ENCODE results near the gene TBX10.
"Not testable (repeated sequence)": the region's sequence is repeated elsewhere in the genome, so short reads cannot be mapped to it uniquely, and the experiment has no call there.

The TBX10 gene

DNA sequence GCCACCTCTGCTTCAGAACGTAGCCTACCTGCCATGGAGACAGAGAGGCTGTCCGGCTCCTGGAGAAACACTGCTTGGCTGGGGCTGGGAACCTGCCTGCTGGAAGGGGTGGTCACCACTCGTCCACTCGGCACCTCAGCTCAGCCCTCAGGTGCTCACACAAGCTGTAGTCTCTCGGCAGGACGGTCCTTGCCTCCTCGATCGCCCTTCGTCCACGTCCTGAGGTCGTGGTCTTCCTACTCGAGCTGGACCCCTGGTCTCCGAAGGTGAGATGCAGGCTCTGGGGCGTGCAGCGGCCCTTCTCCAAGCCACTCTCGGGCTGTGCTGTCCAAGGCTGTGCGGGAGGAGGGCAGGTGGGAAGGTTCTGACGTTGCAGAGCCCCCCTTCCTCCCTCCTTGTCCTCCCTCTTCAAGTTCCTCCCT lies at the start of gene TBX10:
Gene TBX10, minus strand, starts transcription at position 326 of the 422 bp plus-strand sequence. Its CDS starts 291 bp downstream, at position 35.
- DNase-seq = no peak

DNA sequence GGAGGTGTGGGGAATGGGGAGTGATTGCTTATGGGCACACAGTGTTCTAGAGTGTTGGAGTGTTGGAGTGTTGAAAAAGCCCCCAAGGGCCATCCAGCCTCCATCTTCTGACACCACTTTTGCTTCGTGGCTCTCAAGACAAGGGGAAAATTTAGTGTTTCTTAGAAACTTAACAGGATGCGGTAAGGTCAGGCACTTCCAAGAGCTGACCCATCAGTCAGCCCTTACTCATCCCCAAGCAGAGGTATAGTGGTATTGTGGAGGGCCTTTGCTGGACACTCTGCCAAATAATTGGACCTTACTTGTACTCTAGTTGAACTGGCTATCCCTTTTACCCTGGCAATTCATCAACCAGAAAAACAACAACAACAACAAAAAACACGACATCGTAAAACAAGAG lies 49.6 kb upstream of the TBX10 start:
- DNase-seq = no peak

DNA sequence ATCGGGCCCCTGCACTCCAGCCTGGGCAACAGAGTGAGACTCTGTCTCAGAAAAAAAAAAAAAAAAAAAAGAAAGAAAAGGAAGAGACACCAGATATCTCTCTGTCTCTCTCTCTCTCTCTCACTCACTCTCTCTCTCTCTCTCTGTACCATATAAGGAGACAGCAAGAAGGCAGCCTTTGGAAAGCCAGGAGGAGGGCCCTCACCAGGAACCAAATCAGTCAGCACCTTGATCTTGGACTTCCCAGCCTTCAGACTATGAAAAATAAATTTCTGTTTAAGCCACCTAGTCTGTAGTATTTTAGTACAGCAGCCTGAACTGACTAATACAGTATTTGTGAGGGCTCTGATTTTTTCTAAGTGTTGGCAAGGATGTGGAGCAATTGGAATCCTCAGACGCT lies 48.4 kb upstream of the TBX10 start:
- no peak for DNase-seq

DNA sequence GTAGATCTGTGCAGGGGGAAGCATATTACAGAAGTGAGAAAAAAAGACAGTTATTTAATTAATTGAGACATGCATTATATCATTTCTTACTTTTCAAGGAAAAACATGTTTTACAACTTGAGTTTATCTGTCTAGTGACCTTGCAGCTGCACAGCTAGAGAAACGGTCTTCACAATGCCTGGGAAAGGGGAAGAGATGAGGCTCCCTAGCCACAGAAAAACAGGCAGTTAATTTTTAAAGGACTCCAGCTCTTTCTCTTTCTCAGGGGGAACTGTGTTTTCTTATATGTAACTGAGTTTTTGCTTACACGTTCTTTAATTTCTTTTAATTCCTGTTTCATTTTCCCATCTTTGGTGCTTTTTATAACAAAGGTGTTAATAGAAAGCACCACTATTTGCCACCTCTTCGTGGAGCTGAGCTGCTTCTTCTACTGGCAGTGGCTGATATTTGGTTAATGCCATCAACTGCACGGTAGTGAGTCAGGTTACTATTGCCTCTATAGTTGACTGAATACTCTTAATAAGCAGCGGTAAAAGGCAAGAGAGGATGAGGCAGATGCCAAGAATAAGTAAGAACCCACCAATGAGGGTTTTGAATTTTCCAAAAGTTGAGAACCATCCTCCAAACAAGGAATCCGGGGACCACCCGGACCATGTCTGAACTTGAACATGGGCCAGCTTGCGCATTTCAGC lies 46.2 kb upstream of the TBX10 start:
- not testable (repeated sequence) for DNase-seq

DNA sequence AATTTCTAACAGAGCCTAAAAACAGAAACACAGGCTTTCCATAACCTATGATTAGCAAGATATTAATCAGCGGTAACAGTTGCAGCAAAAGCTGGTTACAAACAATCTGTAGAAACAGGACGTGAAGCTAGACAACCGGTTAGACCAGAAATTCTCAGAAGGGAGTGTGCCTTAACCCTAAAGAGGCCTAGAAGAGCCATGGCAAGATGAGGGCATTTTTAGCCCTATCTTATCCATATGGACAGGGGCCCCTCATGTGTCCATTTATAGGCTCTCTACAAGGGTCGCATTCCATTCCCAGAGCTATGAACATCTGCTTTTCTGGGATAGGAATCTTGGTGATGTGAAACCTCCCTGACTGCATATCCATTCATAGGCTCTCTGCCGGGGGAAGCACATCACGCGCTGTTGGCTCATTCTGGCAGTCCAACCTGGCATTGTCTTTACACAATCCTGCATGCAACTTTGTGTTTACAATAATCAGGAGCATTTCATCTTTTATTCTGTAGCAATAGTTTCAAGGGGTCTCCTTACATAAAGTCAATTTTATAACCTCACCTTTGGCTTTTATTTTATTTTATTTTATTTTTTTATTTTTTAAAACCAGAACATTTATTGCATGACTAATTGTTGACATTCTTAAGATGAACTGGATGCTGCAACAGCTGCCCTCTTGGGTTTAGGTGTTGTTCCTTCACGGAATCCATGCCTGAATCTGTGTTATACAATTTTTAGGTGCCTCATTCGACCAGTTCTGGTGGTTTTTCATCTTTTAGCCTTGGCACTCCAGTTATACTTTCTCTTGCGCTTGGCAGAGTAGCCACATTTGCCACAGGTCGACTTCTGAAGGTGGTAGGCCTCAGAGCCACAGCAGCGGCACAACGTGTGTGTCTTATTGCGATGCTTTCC lies 42.8 kb upstream of the TBX10 start:
- DNase-seq = not testable (repeated sequence)

DNA sequence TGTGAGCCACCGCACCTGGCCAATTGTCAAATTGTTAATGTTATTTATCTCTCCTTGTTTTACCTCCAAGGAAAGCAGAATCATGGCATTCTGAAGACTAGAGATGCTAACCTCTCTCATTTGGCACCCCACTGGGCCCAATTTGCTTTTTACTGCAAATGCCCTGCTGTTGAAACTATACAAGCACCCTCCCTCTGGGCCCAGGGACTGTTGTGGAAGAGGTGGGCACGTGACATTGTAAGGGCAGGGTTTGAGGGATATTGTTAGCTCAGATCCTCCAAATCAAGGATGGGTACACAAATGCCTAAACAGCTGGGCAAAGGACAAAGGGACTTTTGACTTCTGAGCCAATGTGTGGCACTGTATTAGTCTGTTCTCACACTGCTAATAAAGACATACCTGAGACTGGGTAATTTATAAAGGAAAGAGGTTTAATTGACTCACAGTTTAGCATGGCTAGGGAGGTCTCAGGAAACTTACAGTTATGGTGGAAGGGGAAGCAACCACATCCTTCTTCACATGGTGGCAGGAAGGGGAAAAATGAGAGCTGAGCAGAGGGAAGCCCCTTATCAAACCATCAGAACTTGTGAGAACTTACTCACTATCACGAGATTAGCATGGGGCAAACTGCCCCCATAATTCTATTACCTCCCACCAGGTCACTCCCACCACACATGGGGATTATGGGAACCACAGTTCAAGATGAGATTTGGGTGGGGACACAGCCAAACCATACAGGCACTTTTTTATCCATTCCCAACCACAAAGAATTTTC lies 41.3 kb upstream of the TBX10 start:
- no peak for DNase-seq

DNA sequence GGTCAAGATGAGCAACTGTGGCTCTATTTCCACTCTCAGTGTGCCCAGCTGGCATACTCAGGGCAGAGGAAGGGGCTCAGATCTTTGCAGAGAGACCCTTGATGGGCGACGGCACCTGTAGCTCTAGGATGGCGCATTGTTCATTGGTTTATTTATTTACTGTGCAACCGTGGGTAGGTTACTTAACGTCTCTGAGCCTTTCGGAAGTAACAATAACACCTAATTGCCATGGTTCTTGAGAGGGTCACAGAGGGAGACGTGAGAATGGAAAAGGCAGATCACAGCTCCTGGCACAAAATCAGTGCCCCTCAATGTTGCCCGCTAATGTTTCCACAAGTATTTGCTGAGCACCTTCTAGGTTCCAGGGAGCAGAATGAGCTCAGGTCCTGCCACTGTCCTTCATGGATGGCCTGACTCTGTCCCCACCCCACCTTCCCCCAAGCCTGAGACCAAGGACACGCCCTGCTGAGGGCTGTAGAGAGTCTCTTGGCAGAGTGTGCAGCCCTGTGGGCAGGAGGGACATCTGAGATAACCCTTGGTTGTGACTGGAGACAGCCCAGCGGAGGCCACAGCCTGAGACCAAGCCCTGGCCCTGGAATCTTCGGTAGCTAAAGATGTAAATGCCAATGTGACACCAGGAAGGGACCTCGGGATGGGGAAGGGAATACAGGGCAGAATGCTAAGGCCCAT lies 35.6 kb upstream of the TBX10 start:
- no peak for DNase-seq

DNA sequence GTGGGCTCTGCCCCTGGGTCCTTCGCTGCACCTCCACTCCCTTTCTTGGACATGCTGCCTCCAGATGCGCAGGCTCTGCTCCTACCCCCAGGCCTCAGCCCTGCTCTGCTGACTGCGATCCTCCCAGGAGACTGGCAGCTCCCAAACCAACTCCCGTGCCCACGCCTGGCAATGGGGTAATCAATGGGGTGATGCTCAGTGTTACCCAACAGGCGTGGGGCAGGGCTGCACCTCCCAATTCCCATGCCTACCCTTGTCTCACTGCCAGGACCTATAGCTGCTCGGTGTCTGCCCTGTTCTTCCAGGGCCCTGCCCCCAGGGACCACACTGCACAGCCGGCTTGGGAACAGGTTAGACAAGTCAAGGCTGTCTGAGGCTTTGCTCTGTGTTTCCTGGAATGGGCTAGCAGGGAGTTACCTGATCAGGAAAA lies 34.9 kb upstream of the TBX10 start, which contains the start of gene ALDH3B2:
Gene ALDH3B2, minus strand, starts transcription at position 182 of the 430 bp plus-strand sequence. CDS start 7,688 bp downstream, outside the sequence.
- DNase-seq = no peak

DNA sequence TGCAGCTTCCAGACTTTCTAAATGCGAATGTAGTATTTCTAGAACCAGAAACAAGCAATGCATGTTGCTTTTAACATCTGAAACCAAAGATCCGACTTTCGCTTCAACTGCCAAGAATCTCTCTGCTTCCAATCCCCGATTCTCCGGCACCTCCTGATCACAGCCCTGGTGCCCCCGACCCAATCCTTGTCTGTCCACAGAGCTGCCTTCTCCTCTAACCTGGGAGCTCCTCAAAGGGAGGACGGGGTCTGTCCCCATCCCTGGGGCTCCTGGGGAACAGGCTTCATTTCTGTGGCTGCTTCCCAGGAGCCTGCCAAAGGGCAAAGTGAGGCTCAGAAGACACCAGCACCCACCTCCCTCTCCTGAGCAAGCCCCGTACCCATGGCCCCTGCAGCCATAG lies 34.3 kb upstream of the TBX10 start:
- DNase-seq = no peak

DNA sequence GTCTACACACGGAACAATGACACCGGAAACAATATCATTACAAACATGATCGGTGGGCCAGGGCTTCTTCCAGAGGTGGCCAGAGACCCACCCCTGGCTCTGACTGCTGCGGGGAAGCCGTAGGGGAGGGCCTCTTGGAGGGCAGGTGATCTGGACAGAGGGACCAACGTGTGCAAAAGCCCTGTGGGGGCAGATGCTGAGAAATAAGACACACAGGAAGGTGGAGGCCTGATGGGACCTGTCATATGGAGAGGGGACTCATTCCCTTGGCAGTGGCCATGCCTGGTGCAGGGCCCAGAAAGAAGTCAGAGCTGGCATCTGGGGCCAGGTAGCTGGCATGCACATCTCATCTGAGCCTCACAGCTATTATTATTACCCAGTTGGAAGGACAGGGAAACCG lies 33.8 kb upstream of the TBX10 start:
- no peak for DNase-seq

DNA sequence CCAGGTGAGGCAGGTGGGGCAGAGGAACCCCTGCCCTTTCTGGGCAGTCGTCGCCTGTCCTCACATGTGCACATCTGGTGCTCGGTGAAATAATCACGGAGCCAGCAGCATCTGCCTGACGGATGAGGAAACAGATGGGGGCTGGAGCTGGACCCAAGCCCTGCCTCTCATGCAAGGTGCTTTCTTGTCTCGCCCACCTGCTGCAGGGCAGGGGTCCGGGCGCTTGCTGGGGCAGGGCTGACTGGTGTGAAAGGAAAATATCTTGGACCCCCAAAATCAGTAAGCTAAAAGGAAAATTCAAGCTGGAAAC lies 31.6 kb upstream of the TBX10 start:
- DNase-seq = no peak

DNA sequence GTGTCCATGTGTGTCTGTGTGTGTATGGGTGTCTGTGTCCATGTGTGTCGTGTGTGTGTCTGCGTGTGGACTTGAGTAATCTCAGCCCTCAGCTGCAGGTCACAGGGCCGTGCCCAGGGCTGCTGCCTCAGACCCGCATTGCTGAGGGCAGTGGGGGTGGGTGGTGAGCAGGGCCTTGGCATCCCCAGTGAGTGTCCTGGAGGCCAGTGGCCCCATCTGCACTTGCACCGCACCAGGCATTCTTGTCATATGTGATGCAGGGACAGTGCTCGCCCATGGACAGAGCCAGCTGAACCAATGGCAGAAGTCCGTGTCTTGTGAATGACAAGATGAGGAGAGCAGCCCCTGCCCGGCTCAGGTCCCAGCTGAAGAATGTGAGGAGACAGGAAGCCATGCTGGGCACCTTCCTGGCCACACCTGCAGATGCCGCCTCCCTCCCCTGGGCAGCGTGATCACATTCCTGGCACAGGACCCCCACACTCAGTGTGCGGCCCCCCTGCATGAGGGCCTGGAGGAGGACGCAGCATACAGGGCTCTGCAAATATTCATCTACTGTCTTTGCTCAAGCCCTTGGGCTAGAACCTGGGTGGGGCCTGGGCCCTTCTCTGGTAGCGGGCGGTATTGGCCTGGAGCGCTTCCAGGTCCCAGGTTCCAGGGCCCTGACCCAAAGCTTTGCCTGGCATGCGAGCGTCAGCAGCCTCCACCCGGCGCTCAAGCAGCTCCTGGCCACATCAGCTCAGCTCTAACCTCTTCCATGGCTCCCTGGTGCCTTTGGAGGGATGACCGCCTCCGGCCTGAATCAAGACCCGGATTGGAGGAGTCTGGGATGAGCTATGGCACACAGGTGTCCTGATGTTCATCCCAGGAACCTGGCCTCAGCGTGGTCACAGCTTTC lies 31.0 kb upstream of the TBX10 start:
- DNase-seq = no peak

DNA sequence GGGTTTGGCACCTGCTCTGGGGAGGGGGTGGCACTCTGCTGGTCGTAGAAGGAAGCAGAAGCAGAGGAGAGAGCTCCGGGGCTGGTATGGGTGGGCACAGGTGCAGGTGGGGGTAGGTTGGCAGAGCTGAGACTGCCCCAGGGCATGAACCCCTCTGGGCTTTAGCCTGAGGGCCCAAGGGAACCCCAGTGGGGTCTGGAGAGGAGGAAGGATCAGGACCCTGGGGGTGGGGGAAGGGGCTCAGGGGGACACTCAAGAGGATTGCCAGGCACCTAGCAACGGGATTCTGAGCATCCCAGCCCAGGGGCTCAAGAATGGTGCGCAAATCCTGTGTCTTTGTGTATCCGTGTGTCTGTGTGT lies 28.6 kb upstream of the TBX10 start:
- no peak for DNase-seq

DNA sequence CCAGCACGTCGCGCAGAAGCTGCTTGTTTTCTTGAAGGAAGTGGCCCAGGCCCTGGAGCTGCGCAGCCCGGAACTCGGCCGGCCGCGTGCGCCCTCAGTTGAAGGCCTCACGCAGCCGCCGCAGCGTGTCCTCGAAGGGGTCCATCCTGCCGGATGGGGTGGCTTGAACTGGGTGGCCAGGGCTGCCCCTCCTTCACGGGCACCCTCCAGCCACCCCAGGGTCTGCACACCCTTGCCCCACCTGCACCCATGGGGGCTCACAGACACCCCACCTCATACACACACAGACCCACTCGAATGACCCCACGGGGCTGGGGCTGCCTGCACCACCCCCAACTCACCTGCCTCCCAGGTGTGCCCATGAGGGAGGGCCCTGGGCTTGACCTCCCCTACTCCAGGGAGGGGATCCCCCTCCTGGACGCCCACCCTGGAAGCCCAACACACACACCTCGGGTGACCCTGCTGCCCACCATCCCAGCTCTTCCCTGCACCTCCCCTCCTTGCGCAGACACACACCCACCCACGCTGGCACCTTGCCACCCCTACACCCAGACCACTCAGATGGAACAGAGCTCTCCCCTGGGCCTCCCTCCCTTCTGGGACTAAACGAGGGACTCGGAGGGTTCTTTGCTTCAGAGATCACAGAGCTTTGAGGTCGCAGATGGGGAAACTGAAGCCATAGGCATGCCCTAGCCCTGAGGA lies 28.1 kb upstream of the TBX10 start:
- no peak for DNase-seq

DNA sequence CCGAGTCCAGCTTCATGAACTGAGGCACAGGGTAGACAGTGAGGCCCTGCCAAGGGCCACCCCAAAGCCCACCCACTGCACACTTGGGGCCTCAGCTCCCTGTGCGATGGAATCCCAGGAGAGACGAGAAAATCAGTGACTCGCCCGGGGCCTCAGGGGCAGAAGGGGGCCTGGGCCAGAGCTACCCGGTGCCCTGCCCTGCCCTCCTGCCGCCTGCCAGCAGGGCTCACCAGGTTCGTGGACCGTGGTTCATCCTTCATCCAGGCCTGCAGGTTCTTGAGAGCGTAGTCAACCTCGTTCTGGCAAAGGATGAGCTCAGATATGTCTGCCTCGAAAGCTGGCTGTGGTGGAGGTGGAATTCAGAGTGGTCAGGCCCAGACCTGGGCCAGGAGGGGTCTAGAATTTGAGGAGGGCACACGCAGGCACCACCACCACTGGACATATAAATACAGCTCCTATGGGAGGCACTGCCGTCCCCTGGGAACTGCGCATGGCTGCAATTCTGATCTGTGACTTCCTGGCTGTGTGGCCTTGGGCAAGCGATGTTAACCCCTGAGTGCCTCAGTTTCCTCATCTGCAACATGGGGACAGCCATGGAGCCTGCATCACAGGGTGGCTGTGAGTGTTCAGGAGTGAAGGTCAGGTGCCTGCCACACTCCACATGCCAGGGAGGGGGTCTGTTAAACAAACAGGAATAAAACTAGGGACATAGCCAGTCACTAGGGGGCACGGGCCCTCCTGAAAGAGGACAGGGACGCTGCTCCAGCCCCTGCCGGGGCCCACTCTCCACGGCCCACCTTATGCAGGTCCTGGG lies 27.3 kb upstream of the TBX10 start:
- no peak for DNase-seq

DNA sequence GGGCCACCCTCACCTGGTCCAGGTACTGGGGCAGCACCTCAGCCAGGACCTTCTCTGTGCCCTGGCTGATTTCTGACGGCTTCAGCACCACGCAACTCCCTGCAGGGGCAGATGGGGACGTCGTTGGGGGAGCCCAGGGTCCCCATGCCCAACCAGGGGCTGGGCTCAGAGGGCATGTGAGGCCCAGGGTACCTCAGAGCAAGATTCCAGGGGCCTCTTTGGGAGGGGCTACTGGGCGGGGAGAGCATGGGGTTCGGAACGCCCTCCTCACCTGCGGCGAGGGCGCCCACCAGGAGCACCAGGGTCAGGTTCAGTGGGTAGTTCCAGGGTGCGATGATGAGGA lies 26.7 kb upstream of the TBX10 start:
- DNase-seq = no peak

DNA sequence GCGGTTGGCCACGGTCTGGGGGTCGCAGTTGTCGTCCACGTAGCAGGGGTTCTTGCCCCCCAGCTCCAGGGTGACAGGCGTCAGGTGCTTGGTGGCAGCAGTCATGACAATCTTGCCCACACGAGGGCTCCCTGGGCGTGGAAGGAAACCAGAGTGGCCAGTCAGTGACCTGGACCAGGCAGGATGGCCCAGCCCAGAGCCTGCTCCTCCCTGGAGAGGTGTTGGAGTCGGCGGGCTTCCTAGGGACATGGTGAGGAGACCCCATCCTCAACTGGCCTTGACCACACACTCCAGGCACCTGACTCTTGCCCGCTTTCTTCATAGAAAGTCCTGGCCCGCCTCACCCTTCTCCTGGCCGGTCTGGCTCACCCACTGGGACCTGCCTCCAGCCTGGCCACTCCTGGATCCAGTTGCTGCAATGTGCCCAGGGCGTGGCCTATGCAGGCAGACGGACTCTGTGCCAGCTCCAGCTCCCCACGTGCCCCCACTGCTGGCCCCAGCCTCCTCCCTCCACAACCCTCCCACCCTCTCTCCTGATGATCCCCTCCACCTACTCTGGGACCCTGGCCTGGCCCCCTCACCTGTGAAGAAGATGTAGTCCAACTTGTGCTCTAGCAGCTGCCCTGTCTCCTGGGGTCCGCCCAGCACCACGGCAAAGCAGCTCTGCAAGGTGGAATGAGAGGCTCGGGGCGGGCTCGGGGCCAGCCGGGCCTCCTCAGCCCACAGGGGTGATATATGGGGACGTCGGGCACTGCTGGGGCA lies 26.2 kb upstream of the TBX10 start:
- DNase-seq = no peak

DNA sequence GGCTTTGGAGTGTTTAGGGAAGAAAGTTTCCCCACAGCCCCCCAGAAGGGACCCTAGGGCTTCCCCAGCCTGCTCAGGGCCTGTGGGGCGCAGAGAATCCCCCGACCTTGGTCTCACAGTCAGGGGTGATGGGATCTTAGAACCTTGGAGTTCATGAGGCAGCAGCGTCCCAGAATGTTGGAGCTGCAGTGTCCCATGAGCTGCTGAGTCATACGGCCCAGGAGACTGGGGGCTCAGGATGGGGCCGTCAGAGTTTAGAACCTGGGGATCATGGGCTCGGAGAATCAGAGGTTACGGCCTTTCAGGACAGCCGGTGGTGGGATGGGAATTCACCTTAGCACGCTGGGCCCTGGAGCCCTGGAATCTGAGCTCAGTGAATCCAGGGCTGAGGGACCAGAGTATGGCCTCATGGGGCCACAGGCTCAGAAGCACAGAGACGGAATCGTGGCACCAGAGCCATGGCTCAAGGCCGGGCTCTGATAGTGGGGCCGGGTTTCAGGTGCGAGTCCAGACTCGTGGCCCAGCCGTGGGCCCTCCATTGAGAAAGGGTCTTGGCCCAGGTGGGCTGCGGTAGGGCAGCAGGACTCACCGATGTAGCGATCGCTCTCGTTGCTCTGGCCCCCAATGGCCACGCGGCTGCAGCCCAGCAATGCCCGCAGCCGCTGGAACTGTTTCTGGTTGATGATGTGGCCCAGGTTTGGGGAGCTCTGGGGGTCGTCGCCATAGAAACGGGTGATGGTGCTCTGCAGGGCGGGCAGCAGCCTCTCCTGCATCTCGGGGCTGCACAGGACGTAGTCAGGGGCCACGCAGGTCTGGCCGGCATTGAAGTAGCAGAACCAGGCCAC lies 25.4 kb upstream of the TBX10 start:
- no peak for DNase-seq

DNA sequence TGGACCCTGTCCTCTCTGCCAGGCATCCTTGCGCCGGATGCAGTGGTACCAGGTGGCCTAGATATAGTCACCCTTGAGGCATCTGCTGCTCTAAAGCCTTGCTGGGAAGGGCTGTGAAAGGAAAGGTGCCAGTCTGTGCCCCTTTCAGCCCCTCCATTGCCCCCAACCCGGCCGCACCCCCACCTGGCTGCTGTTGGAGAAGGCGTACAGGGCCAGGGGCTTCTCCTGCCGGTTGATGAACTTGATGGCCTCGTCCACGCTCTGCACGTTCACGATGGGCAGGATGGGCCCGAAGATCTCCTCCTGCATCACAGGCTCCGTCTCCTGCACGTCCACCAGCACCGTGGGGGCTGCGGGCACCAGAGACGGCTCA lies 24.6 kb upstream of the TBX10 start:
- DNase-seq = no peak
